ENCODE data around the gene ARMC2. TPM values are rescaled to one million over a fixed set of nuclear protein-coding genes. Genes with fewer than 3 reads are reported as not detected.

ARMC2 gene
- total RNA-seq, 1 donor, result 1.4 TPM

- no peaks in the 10 kb centered on the region for H3K9me3 ChIP-seq (ENCODE audit: low read depth, low read length)
- no peak for DNase-seq (ENCODE audit: insufficient read length, low spot score, missing footprints)
- no peaks in the 10 kb centered on the region for H3K27me3 ChIP-seq (ENCODE audit: insufficient read depth, low read length)
- peaks cover 24% of the 10 kb centered on the region for H3K4me1 ChIP-seq (ENCODE audit: insufficient read depth, low read length)
- no peak overlapping the region for H3K27ac ChIP-seq (ENCODE audit: low read depth, low read length)
- H4K20me1 ChIP-seq (ENCODE audit: insufficient read depth, low read length), result no peaks in the 10 kb centered on the region
- TF ChIP-seq, protein P1, sequence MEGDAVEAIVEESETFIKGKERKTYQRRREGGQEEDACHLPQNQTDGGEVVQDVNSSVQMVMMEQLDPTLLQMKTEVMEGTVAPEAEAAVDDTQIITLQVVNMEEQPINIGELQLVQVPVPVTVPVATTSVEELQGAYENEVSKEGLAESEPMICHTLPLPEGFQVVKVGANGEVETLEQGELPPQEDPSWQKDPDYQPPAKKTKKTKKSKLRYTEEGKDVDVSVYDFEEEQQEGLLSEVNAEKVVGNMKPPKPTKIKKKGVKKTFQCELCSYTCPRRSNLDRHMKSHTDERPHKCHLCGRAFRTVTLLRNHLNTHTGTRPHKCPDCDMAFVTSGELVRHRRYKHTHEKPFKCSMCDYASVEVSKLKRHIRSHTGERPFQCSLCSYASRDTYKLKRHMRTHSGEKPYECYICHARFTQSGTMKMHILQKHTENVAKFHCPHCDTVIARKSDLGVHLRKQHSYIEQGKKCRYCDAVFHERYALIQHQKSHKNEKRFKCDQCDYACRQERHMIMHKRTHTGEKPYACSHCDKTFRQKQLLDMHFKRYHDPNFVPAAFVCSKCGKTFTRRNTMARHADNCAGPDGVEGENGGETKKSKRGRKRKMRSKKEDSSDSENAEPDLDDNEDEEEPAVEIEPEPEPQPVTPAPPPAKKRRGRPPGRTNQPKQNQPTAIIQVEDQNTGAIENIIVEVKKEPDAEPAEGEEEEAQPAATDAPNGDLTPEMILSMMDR (IDR thresholded peaks at IDR 0.05; ENCODE audit: extremely low read depth, low read depth, low read length), result no peak
- H3K4me3 ChIP-seq (ENCODE audit: insufficient read depth, low read length), result no peak overlapping the region
- no peak overlapping the region for H3K4me2 ChIP-seq (ENCODE audit: insufficient read depth, low read length)
- no peaks in the 10 kb centered on the region for H3K36me3 ChIP-seq (ENCODE audit: insufficient read depth, low read length)
- H2AFZ ChIP-seq (ENCODE audit: low read length), result no peak overlapping the region
- no peaks in the 10 kb centered on the region for H3K79me2 ChIP-seq (ENCODE audit: insufficient read depth, low read length)
Observed at GRCh38 chr6:108941281-108941680, 93.1 kb downstream of the ARMC2 start.

DNA sequence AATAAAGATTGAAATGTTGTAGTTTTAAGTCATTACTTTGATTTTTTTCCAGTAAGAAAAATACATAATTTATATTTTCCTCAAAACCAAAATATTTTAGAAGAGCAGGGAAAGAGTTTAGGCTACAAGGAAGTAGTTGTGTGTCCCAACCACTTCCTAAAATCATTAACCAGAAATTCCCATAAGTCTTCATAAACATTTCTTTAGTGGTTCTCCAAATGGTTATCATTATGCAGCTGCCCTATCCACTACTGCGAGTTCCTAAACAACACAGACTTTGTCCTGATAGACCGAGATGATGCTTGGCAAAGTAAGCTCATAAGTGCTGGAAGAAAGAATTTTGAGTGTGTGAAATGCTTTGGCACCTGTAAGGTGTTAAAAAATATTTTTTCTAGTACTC is 93.6 kb downstream of the ARMC2 start:
- Histone ChIP-seq H3K4me2 (ENCODE audit: insufficient read depth, low read length) (no peak overlapping the region), H3K9me3 (ENCODE audit: low read depth, low read length) (no peaks in the 10 kb centered on the region), H3K27ac (ENCODE audit: low read depth, low read length) (no peak overlapping the region), H4K20me1 (ENCODE audit: insufficient read depth, low read length) (no peaks in the 10 kb centered on the region), H2AFZ (ENCODE audit: low read length) (no peak overlapping the region), H3K79me2 (ENCODE audit: insufficient read depth, low read length) (no peaks in the 10 kb centered on the region), H3K27me3 (ENCODE audit: insufficient read depth, low read length) (no peaks in the 10 kb centered on the region), H3K4me1 (ENCODE audit: insufficient read depth, low read length) (peaks cover 30% of the 10 kb centered on the region), H3K36me3 (ENCODE audit: insufficient read depth, low read length) (no peaks in the 10 kb centered on the region), H3K4me3 (ENCODE audit: insufficient read depth, low read length) (no peak overlapping the region)
- TF ChIP-seq, protein P1 (IDR thresholded peaks at IDR 0.05; ENCODE audit: extremely low read depth, low read depth, low read length), result no peak
- no peak for DNase-seq (ENCODE audit: insufficient read length, low spot score, missing footprints)

DNA sequence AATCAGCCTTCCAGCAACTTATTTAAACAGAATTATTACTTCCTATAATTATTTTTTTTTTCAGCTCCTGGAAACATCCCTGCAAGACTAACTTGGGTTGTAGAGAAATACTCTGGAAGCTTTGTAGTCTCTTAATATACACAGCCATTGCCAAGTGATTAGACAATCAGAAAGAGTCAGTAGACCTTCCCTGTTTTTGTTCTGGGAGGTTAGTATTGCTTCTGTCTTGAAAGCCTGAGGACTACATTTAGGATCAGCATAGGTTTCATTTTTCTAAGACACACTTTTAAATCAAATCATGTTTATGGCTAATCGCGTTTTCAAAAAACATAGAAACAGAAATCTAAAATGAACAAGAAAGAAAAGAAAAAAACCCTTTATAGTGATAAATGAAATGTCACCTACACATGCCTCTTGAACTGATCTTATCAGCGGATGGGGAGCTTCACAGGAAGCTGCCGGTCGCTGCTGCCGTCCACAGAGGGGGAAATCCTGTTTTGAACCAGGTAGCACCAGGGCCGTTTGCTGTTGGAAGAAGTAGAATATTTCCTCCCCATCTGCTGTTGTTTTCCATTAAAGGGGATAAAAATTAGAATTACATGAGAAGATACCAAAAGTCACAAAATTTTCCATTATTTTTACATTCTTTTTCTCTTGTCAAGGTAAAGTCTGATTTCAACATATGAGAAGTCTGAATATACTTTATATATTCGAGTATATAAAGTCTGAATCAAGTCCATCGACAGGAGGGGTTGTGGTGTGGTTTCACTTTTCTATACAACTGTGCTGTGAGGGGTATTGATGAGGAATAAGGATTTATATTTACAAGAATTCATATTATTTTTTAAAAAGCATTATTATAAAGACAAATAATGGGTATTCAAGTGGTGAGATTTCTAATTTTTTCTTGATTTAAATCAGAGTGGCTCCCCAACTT is 94.6 kb downstream of the ARMC2 start:
- H3K9me3 ChIP-seq (ENCODE audit: low read depth, low read length), result no peaks in the 10 kb centered on the region
- no peak overlapping the region for H2AFZ ChIP-seq (ENCODE audit: low read length)
- no peaks in the 10 kb centered on the region for H4K20me1 ChIP-seq (ENCODE audit: insufficient read depth, low read length)
- no peak overlapping the region for H3K27ac ChIP-seq (ENCODE audit: low read depth, low read length)
- no peaks in the 10 kb centered on the region for H3K79me2 ChIP-seq (ENCODE audit: insufficient read depth, low read length)
- no peak overlapping the region for H3K4me3 ChIP-seq (ENCODE audit: insufficient read depth, low read length)
- peaks cover 36% of the 10 kb centered on the region for H3K4me1 ChIP-seq (ENCODE audit: insufficient read depth, low read length)
- H3K27me3 ChIP-seq (ENCODE audit: insufficient read depth, low read length), result no peaks in the 10 kb centered on the region
- DNase-seq (ENCODE audit: insufficient read length, low spot score, missing footprints), result no peak
- H3K36me3 ChIP-seq (ENCODE audit: insufficient read depth, low read length), result no peaks in the 10 kb centered on the region
- TF ChIP-seq, protein P1 (IDR thresholded peaks at IDR 0.05; ENCODE audit: extremely low read depth, low read depth, low read length), result no peak
- H3K4me2 ChIP-seq (ENCODE audit: insufficient read depth, low read length), result no peak overlapping the region

GRCh38 chr6:108944071-108944470 is 95.8 kb downstream of the ARMC2 start:
- H2AFZ ChIP-seq (ENCODE audit: low read length), result peak overlapping the region; percentile 45
- DNase-seq (ENCODE audit: insufficient read length, low spot score, missing footprints), result no peak
- H3K4me3 ChIP-seq (ENCODE audit: insufficient read depth, low read length), result no peak overlapping the region
- H3K36me3 ChIP-seq (ENCODE audit: insufficient read depth, low read length), result no peaks in the 10 kb centered on the region
- H3K27me3 ChIP-seq (ENCODE audit: insufficient read depth, low read length), result no peaks in the 10 kb centered on the region
- H3K9me3 ChIP-seq (ENCODE audit: low read depth, low read length), result no peaks in the 10 kb centered on the region
- H3K27ac ChIP-seq (ENCODE audit: low read depth, low read length), result peak overlapping the region; percentile 92
- peak overlapping the region; percentile 62 for H3K4me2 ChIP-seq (ENCODE audit: insufficient read depth, low read length)
- H3K4me1 ChIP-seq (ENCODE audit: insufficient read depth, low read length), result peaks cover 45% of the 10 kb centered on the region
- TF ChIP-seq, protein P1 (IDR thresholded peaks at IDR 0.05; ENCODE audit: extremely low read depth, low read depth, low read length), result no peak
- H3K79me2 ChIP-seq (ENCODE audit: insufficient read depth, low read length), result no peaks in the 10 kb centered on the region
- no peaks in the 10 kb centered on the region for H4K20me1 ChIP-seq (ENCODE audit: insufficient read depth, low read length)
